Activated CD8-positive, alpha-beta memory T cell treated with anti-CD3 and anti-CD28 coated beads for 48 hours (primary cell): Measurements from ENCODE around the gene PFKFB3.

Experiments used
- DNase-seq, 3 experiments: peaks; one replicate each; pipeline ENCODE4 v3.0.0-alpha.2; 2020; ENCODE audit warnings: low read depth in 2 of 3, low spot score in 2 of 3

Gene PFKFB3

DNA sequence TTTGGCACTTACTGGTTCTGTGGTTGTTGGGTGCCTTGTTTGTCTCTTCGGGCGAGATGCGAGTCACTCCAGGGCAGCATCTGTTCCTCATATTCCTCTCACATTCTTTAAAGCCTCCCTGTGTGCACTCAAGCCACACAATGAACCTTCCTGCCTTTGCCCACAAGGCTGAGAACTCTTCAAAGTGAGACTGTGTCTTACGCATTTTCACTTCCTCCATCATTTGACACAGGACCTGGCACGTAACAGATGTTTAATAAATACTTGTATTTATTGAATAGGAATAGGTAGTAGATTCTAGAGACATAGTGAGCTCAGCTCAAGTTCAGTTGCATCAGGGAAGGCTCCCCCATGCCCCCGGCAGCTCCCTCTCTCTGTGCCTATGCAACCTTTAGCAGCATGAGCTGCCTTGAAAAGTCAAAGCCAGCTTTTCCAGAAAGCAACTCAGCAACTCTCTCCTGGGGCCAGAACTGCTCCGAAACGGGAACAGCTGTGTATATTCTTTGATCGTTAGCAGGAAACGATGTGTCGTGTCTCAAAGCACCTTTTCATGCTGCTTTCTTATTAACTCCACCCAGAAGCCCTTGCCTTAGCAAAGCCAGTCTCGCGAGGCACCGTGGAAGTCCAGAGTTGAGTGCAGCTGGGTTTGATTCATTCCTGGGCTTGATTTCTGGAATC, 97.5 kb downstream of the PFKFB3 start:
- DNase-seq, result no peak

DNA sequence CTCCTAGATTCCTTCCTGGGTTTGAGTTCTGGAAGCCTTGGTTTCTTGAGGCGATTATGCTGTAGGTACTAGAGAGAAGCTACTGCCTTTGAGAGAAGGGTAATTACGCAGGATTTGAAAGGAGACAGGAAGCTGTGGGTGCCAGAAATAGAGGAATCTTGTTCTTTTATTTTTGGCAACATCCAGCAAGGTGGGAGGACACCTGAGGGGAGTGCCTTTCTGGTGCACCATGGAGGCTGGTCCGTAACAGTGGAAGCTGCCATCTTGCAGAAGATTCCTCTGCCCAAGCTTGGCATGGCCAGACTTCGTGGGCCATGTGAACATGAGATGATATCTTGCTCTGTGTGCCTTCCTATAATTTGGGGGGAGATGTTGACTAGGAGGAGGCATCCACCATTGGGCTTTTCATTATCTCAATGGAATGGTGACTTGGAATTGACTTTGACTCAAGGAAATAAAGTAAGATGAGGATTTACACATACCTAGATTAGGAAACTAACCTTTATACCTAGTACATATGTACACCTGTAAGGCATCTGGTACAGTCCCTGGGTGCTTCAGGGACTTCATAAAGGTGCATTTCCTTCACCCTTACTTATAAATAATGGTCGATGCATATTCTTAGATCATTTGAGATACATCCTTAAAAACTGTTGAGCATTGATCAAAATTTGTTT, 98.2 kb downstream of the PFKFB3 start:
- no peak for DNase-seq

DNA sequence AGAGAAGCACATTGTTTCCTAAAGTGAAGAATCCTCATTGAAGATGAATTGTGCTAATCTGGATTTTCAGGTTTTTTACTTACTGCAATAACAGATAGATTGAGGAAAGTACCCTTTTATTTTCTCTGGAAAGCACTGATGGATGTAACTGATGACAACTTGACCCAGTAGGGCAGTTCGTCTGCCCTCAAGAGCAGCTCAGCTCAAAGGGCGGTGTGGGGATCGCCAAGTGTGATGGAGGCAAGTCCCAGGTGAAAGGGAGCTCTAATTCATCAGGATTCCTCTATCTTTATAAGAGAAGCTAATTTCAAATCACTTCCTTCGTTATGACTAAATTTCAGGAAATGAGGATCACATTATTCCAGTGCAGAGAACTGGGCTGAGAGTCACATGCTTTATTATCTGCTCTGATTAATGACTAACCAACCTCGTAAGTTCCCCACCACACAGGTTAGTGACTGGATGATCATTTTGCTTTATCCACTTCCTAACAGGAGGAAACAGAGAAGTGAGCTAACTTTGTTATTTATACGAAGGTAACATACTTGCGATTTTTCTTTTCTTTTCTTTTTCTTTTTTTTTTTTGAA, 98.8 kb downstream of the PFKFB3 start:
- DNase-seq, result no peak
